Mammary epithelial cell (primary cell): Measurements from ENCODE around the gene EYS.

Experiments
- CTCF ChIP-seq, 2 donors: IDR thresholded peaks in 1 of 2; conservative IDR thresholded peaks in 1 of 2; 2 replicates each; pipeline ENCODE4 v1.5.1; 2011 to 2012; ENCODE audit warnings: inconsistent platforms in 2 of 2, low read length in 2 of 2, mild to moderate bottlenecking in 2 of 2, control low read depth in 1 of 2, low read depth in 1 of 2; ENCODE audit not compliant: insufficient read depth in 1 of 2; ENCODE audit errors: extremely low read depth in 1 of 2
- EZH2 ChIP-seq: IDR thresholded peaks from 2 replicates; pipeline ENCODE4 v1.6.1; 2012; ENCODE audit warnings: low read length, inconsistent platforms, borderline replicate concordance

- TF ChIP-seq CTCF (conservative IDR thresholded peaks at IDR 0.05 in 1 of 2, IDR thresholded peaks at IDR 0.05 in 1 of 2; ENCODE audit: extremely low read depth in 1 of 2, insufficient read depth in 1 of 2, low read depth in 1 of 2, low read length in 2 of 2) (no peak), EZH2 (no peak)
Measured at GRCh38 chr6:64672651-64673050, 1034.4 kb downstream of the EYS start.
